ENCODE data around the gene RALGAPA2. TPM values are rescaled to one million over a fixed set of nuclear protein-coding genes. Genes with fewer than 3 reads are reported as not detected.

RALGAPA2 gene
- total and polyA plus RNA-seq, 2 of the 13 experiments (the other 11 are each of a cell fraction or from before 2014, with no cell fraction given), result 13.8 to 17.7 TPM

DNA sequence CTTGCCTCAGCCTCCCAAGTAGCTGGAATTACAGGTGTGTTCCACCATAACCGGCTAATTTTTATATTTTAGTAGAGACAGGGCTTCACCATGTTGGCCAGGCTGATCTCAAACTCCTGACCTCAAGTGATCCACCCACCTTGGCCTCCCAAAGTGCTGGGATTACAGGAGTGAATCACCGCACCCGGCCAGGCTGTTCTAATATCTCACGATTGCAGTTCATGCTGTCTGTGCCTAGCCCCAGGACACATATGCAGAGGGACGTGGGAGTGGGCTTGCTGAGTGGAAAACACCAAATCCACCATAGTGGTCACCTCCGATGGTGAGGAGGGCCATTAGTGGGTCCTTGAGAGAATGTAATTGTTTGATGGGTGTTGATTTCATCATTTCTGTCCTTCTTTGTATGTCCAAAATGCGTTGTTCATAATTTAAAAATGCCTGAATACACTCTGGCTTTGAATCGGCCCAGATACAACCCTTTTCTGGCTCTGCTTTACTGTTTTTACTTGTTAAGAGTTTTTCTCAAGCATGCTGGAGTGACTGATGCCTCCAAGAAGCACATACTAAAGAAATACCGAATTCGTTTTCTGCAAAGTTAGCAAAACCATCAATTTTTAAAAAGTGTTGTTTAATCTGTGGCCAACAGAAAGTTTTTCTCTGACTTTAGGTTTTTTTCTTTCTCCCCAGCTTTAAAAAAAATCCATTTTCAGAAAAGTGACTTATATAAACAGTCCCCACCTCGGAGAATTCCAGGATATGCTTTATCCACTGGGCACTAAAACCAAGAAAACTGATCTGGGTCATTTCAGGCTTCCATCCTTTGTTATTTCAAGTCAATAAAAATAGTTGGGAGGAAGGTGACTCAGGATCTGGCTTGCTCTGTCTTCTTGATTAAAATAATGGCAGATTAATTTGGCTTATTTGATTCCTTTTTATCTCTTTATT, 18.8 kb upstream of the RALGAPA2 start:
- Histone ChIP-seq H3K4me2 (ENCODE audit: low read depth, low read length) (no peak overlapping the region), H3K4me3 (replicated peaks in 1 of 3; ENCODE audit: insufficient read depth in 1 of 3, low read depth in 2 of 3, low read length in 3 of 3) (no peak overlapping the region), H3K36me3 (replicated peaks in 1 of 2; ENCODE audit: control insufficient read depth in 1 of 2, insufficient read depth in 2 of 2, low read length in 2 of 2) (no peaks in the 10 kb centered on the region), H2AFZ (ENCODE audit: low read length) (no peak overlapping the region), H3K79me2 (ENCODE audit: insufficient read depth, low read length) (no peaks in the 10 kb centered on the region), H4K20me1 (ENCODE audit: insufficient read depth, low read length) (no peaks in the 10 kb centered on the region), H3K27ac (ENCODE audit: extremely low read length, insufficient read depth, low read length) (no peak overlapping the region), H3K9ac (ENCODE audit: insufficient read depth, low read depth, low read length) (no peak overlapping the region), H3K27me3 (ENCODE audit: control insufficient read depth in 1 of 2, insufficient read depth in 2 of 2, low read length in 2 of 2) (peaks cover 0 to 8% of the 10 kb centered on the region in 2 experiments; a peak in 2 of 5 replicates), H3K4me1 (ENCODE audit: insufficient read depth, low read length) (peaks cover 11% of the 10 kb centered on the region), H3K9me3 (ENCODE audit: low read length) (no peaks in the 10 kb centered on the region)
- ATAC-seq (no peak), DNase-seq (ENCODE audit: low spot score) (no peak), FAIRE-seq (no peak)
- no TSS peak for BruUV-seq (replicated peaks)
- intact Hi-C loops (cut with micrococcal nuclease; ENCODE audit: unreplicated experiment), result no loop called here
- POLR2A ChIA-PET, result interaction anchor here (2.2 kb wide), 1 partner anchor 18 kb away, joined by 9 read pairs; the partner anchor contains the start of gene RALGAPA2
- CTCF ChIA-PET (ENCODE audit: low intra/inter-chr PET ratio, low total read pairs), result no interaction called here
- 37% methylated on average over 11 of the region's 11 CpGs for WGBS (ENCODE audit: low lambda C conversion rate)
- in situ Hi-C loops (cut with HindIII; ENCODE audit: extremely low pct_ligation_motif_present, low pct_unique_long_range_greater_than_20kb), result no loop called here
- no peak for TF ChIP-seq ZNF788 (CRISPR knock-in tag; IDR thresholded peaks at IDR 0.05; ENCODE audit: borderline replicate concordance)
- TF ChIP-seq, protein P1, sequence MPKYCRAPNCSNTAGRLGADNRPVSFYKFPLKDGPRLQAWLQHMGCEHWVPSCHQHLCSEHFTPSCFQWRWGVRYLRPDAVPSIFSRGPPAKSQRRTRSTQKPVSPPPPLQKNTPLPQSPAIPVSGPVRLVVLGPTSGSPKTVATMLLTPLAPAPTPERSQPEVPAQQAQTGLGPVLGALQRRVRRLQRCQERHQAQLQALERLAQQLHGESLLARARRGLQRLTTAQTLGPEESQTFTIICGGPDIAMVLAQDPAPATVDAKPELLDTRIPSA (CRISPR knock-in tag; IDR thresholded peaks at IDR 0.05; ENCODE audit: borderline replicate concordance), result no peak
- TF ChIP-seq EED (CRISPR knock-in tag; IDR thresholded peaks at IDR 0.05), result no peak
- TF ChIP-seq ZNF674 (CRISPR knock-in tag; IDR thresholded peaks at IDR 0.05; ENCODE audit: low read depth), result no peak
- no peak for TF ChIP-seq HNRNPH1 (optimal IDR thresholded peaks at IDR 0.05; ENCODE audit: low read depth, low read length)
- no peak for TF ChIP-seq PAF1 (CRISPR knock-in tag; IDR thresholded peaks at IDR 0.05)
- no peak for TF ChIP-seq SAP130 (CRISPR knock-in tag; IDR thresholded peaks at IDR 0.05; ENCODE audit: low read depth)
- TF ChIP-seq, protein P2, sequence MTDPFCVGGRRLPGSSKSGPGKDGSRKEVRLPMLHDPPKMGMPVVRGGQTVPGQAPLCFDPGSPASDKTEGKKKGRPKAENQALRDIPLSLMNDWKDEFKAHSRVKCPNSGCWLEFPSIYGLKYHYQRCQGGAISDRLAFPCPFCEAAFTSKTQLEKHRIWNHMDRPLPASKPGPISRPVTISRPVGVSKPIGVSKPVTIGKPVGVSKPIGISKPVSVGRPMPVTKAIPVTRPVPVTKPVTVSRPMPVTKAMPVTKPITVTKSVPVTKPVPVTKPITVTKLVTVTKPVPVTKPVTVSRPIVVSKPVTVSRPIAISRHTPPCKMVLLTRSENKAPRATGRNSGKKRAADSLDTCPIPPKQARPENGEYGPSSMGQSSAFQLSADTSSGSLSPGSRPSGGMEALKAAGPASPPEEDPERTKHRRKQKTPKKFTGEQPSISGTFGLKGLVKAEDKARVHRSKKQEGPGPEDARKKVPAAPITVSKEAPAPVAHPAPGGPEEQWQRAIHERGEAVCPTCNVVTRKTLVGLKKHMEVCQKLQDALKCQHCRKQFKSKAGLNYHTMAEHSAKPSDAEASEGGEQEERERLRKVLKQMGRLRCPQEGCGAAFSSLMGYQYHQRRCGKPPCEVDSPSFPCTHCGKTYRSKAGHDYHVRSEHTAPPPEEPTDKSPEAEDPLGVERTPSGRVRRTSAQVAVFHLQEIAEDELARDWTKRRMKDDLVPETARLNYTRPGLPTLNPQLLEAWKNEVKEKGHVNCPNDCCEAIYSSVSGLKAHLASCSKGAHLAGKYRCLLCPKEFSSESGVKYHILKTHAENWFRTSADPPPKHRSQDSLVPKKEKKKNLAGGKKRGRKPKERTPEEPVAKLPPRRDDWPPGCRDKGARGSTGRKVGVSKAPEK (CRISPR knock-in tag; IDR thresholded peaks at IDR 0.05; ENCODE audit: borderline replicate concordance), result no peak
- TF ChIP-seq, protein P3, sequence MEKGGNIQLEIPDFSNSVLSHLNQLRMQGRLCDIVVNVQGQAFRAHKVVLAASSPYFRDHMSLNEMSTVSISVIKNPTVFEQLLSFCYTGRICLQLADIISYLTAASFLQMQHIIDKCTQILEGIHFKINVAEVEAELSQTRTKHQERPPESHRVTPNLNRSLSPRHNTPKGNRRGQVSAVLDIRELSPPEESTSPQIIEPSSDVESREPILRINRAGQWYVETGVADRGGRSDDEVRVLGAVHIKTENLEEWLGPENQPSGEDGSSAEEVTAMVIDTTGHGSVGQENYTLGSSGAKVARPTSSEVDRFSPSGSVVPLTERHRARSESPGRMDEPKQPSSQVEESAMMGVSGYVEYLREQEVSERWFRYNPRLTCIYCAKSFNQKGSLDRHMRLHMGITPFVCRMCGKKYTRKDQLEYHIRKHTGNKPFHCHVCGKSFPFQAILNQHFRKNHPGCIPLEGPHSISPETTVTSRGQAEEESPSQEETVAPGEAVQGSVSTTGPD (CRISPR knock-in tag; IDR thresholded peaks at IDR 0.05), result no peak
- TF ChIP-seq MAFK (conservative IDR thresholded peaks at IDR 0.05 in 1 of 2, IDR thresholded peaks at IDR 0.05 in 1 of 2; ENCODE audit: low read length in 2 of 2), result peak; percentile 79 to 81
- TF ChIP-seq KMT2B (CRISPR knock-in tag; IDR thresholded peaks at IDR 0.05), result no peak
- no peak for TF ChIP-seq NPAS2 (CRISPR knock-in tag; IDR thresholded peaks at IDR 0.05; ENCODE audit: borderline replicate concordance)
- TF ChIP-seq, protein P4, sequence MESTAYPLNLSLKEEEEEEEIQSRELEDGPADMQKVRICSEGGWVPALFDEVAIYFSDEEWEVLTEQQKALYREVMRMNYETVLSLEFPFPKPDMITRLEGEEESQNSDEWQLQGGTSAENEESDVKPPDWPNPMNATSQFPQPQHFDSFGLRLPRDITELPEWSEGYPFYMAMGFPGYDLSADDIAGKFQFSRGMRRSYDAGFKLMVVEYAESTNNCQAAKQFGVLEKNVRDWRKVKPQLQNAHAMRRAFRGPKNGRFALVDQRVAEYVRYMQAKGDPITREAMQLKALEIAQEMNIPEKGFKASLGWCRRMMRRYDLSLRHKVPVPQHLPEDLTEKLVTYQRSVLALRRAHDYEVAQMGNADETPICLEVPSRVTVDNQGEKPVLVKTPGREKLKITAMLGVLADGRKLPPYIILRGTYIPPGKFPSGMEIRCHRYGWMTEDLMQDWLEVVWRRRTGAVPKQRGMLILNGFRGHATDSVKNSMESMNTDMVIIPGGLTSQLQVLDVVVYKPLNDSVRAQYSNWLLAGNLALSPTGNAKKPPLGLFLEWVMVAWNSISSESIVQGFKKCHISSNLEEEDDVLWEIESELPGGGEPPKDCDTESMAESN (CRISPR knock-in tag; conservative IDR thresholded peaks at IDR 0.05), result no peak
- TF ChIP-seq SMAD3 (CRISPR knock-in tag; IDR thresholded peaks at IDR 0.05), result no peak
- no peak for TF ChIP-seq SIN3B (IDR thresholded peaks at IDR 0.05; ENCODE audit: low read length)
- TF ChIP-seq MAFF (IDR thresholded peaks at IDR 0.05; ENCODE audit: low read depth, low read length), result peak; percentile 69
- TF ChIP-seq SMARCE1 (IDR thresholded peaks at IDR 0.05; ENCODE audit: borderline replicate concordance), result no peak

Data from HepG2 (cell line).